ENCODE data around the gene EXOSC5.
"Not testable (repeated sequence)": the region's sequence is repeated elsewhere in the genome, so short reads cannot be mapped to it uniquely, and the experiment has no call there.

The EXOSC5 gene

GRCh38 chr19:41403181-41403970 is 6.2 kb upstream of the EXOSC5 start:
- no peak for DNase-seq

- no peak for DNase-seq
Measured at GRCh38 chr19:41402010-41402409, 4.9 kb upstream of the EXOSC5 start.

GRCh38 chr19:41401483-41401882 is 4.3 kb upstream of the EXOSC5 start:
- DNase-seq, result no peak

GRCh38 chr19:41399525-41399924 is 2.4 kb upstream of the EXOSC5 start:
- DNase-seq, result no peak

GRCh38 chr19:41399091-41399490 is 1.9 kb upstream of the EXOSC5 start:
- DNase-seq, result no peak

GRCh38 chr19:41398598-41398997 is 1.4 kb upstream of the EXOSC5 start:
- no peak for DNase-seq

- DNase-seq, result no peak
Measured at GRCh38 chr19:41398050-41398418, 875 bp upstream of the EXOSC5 start.

- no peak for DNase-seq
Measured at GRCh38 chr19:41395355-41395754, 1.8 kb downstream of the EXOSC5 start.

- DNase-seq, result no peak
Measured at GRCh38 chr19:41392775-41393174, 4.4 kb downstream of the EXOSC5 start.

- no peak for DNase-seq
Measured at GRCh38 chr19:41391618-41392017, 5.5 kb downstream of the EXOSC5 start.

GRCh38 chr19:41386442-41386841 is 10.7 kb downstream of the EXOSC5 start:
- no peak for DNase-seq

- no peak for DNase-seq
Measured at GRCh38 chr19:41384351-41384750, 12.8 kb downstream of the EXOSC5 start.

GRCh38 chr19:41381536-41381935 is 15.6 kb downstream of the EXOSC5 start:
- DNase-seq, result not testable (repeated sequence)

GRCh38 chr19:41377977-41378709 is 19.0 kb downstream of the EXOSC5 start:
- DNase-seq, result no peak

GRCh38 chr19:41376998-41377365 is 20.2 kb downstream of the EXOSC5 start:
- no peak for DNase-seq

- peak in 1 of 5 donors; percentile 14 for DNase-seq
Measured at GRCh38 chr19:41376241-41376997, 20.7 kb downstream of the EXOSC5 start, which contains the start of gene TMEM91. TMEM91 (plus strand) TSS chr19:41376533; CDS start chr19:41378310, 1,777 bp downstream.

- no peak for DNase-seq
Measured at GRCh38 chr19:41373993-41374392, 23.2 kb downstream of the EXOSC5 start.

GRCh38 chr19:41372501-41372900 is 24.7 kb downstream of the EXOSC5 start:
- DNase-seq, result no peak

GRCh38 chr19:41371541-41371940 is 25.6 kb downstream of the EXOSC5 start:
- DNase-seq, result no peak

GRCh38 chr19:41371119-41371518 is 26.0 kb downstream of the EXOSC5 start:
- not testable (repeated sequence) for DNase-seq

- no peak for DNase-seq
Measured at GRCh38 chr19:41369769-41370168, 27.4 kb downstream of the EXOSC5 start.

- no peak for DNase-seq
Measured at GRCh38 chr19:41367848-41368301, 29.3 kb downstream of the EXOSC5 start.

- no peak for DNase-seq
Measured at GRCh38 chr19:41366089-41366488, 31.1 kb downstream of the EXOSC5 start.

Data from T-helper 1 cell (primary cell).